Cerebellar nuclear complex (tissue), 1 donor: ENCODE measurements around the gene TSPEAR.
"Not testable (repeated sequence)": the region's sequence is repeated elsewhere in the genome, so short reads cannot be mapped to it uniquely, and the experiment has no call there.

ENCODE experiments used
- DNase-seq, 2 experiments: peaks; one replicate each; lab custom pipeline; 2025; lab: John Stamatoyannopoulos, UW

Gene TSPEAR

DNA sequence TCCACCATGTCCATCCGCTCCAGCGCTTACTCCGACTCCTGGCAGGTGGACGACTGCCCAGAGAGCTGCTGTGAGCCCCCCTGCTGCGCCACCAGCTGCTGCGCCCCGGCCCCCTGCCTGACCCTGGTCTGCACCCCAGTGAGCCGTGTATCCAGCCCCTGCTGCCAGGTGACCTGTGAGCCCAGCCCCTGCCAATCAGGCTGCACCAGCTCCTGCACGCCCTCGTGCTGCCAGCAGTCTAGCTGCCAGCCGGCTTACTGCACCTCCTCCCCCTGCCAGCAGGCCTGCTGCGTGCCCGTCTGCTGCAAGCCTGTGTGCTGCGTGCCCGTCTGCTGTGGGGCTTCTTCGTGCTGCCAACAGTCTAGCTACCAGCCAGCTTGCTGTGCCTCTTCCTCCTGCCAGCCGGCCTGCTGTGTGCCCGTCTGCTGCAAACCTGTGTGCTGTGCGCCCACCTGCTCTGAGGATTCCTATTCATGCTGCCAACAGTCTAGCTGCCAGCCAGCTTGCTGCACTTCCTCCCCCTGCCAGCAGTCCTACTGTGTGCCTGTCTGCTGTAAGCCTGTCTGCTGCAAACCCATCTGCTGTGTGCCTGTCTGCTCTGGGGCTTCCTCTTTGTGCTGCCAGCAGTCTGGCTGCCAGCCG lies 84.1 kb downstream of the TSPEAR start:
- DNase-seq, result not testable (repeated sequence)

DNA sequence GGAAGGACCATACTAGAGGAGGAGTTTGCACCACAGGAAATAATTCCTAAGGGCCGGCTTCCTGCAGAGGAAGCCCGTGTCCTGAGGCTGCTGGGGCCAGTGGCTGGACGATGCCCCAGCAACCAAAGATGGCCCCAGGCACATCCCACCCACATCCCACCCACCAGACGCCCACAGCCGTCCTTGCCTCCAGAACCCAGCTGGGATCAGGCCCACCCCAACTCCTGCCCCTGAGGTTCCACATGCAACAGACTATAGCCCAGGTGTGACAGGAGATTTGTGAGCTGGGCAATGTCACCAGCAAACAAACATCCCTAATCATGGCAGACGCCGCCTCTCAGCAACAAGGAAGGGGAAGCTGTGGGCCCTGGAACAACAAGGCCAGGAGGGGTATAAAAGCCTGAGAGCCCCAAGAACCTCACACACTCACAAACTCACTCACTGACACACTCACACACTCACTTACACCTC lies 84.7 kb downstream of the TSPEAR start, which contains the start of gene KRTAP10-9:
Gene KRTAP10-9, plus strand, starts transcription at position 421 of the 471 bp plus-strand sequence. CDS start 79 bp downstream, outside the sequence.
- DNase-seq, result no peak

GRCh38 chr21:44626262-44626661 lies 85.1 kb downstream of the TSPEAR start:
- DNase-seq, result no peak

DNA sequence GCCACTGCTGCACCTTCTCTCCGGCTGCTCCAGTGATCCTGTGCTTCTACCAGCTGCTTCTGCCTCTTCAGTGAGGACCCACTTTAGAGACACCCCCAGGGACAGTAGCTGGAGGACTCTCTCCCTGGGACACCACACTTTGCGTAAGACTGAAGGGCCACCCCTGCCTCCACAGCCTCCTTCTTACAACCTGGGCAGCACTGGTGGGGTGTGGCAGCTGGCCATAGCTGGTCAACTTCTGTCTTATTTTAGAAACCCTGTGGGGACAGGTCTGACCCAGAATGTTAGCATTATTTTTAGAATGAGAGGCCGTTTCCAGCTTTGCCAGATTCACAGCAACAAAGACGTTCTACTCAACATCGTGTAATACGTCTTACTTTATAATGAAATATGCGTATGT lies 85.6 kb downstream of the TSPEAR start:
- DNase-seq, result no peak

DNA sequence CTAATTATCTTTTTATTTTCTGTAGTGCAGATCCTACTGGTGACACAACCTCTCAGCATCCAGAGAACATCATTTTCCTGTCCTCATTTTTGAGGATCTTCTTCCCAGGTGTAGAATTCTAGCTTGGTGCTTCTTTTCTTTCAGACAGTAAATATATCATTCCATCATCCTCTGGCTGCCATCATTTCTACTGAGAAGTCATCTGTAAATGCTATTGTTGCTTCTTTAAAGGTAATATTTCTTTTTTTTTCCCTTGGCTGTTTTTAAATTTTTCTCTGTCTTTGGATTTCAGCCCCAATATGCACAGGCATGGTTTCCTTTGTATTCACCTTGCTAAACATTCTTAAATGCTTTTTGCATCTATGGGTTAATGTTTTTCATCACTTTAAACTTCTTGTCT lies 87.8 kb downstream of the TSPEAR start:
- DNase-seq, result no peak

GRCh38 chr21:44619886-44620285 lies 91.5 kb downstream of the TSPEAR start:
- no peak for DNase-seq

DNA sequence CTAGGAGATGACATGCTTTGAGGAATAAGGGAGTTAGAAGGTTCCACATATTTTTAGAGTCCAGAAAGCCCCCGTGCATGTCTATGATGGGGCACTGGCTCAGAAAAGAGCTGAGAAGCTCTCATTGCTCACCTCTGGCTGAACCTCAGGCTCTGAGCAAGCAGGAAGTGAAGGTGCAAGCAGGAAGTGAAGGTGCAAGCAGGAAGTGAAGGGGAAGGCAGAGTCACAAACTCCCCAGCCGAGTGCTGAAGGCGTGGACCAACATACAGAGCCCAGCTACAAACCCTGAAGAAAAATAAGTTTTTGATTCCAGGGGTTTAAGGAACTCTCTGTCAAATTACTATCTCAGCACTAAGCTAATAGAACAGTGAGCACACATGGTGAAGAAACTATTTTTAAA lies 92.5 kb downstream of the TSPEAR start:
- no peak for DNase-seq

DNA sequence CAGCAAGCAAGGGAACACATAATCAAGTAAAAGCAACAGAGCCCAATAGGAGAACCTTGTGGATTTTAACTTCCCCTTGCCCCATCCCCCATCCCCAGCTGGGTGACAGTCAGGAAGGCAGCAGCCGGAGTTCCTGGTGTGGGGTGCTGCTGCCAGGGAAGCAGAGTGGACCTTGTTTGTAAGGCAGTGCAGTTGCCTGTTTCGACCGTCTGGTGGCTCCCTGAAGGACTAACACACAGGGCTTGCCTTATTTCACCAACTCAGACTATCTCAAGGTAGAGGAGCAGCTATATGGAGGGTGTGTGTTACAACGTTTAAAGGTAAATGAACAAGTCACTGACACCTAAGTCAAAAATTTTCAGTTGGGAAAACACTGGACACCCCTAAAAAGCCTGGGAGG lies 92.9 kb downstream of the TSPEAR start:
- no peak for DNase-seq

DNA sequence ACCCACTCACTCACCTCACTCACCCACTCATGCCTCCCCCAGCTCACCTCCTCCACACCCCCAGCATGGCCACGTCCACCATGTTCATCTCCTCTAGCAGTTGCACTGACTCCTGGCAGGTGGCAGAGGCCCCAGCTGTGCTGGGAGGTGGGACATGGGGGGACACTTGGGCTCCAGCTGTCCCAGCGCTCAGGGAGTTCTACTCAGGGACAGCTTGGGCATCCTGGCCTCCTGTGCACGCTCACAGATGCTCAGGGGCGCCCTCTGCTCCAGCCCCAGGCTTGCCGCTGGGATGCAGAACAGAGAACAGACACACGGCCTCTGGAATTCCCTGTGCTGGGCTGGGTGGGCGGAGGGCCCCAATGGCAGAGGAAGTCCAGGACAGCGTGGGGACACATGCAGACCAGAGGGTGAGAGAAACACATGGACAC lies 94.3 kb downstream of the TSPEAR start:
- DNase-seq, result no peak

- DNase-seq, result no peak
Observed at GRCh38 chr21:44616591-44616926, 94.8 kb downstream of the TSPEAR start.

- no peak for DNase-seq
Observed at GRCh38 chr21:44615911-44616590, 95.3 kb downstream of the TSPEAR start.

- no peak for DNase-seq
Observed at GRCh38 chr21:44615466-44615865, 95.9 kb downstream of the TSPEAR start.

DNA sequence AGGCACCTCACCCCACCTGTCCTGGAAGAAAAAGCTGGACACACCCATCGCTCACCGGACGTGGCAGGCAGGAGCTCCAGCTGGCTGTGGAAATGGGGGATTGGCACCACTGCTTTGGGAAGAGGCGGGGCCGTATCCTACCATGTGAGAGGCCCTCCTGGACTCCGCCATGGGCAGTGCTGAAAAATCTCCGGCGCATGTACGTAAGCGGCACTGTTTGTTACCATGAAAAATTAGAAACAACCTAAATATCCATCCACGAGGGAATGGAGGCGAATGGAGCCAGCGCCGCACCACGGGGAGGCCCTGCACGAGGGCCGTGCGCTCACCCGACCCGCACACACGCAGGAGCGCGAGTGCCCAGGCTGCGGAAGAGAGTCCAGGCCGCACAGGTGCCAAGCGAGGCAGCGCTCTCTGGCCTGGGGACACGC lies 96.4 kb downstream of the TSPEAR start:
- DNase-seq, result no peak

- DNase-seq, result no peak
Observed at GRCh38 chr21:44614161-44614631, 97.2 kb downstream of the TSPEAR start.

DNA sequence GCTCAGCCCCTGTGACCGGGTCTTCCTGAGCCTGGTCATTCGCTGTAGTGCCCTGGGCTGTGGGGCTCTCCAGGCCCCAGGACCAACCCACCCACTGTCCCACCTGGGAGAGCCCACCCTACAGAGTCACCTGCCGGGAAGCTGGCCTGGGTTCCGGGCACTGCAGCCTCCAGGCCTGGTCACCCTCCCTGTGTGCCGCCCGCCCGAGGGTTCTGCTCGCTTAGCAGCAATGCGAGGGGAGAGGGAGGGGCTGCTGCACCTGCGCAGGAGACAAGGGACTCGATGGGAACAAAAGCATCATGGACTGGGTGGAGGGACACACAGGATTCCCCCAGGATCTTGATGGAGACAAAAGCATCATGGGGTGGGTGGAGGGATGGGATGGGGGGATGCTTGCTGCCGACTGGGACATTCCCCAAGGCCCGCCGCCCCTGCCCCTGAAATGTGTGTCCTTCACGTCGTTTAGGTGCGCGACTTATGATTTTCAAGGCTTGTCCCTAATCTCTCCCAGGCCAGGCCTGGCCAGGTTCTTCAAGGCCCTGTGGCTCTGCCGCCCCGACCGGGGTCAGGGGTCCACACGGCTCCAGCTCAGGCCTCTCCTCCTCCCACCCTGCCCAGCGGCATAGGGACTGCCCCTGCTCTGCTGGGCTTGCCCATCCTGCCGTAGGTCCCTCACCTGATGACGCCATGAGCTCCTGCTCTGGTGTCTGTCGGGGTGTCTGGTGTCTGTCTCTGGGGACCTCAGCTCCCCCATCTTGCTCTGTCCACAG lies 97.8 kb downstream of the TSPEAR start:
- DNase-seq, result no peak

GRCh38 chr21:44612669-44613229 lies 98.6 kb downstream of the TSPEAR start:
- no peak for DNase-seq

DNA sequence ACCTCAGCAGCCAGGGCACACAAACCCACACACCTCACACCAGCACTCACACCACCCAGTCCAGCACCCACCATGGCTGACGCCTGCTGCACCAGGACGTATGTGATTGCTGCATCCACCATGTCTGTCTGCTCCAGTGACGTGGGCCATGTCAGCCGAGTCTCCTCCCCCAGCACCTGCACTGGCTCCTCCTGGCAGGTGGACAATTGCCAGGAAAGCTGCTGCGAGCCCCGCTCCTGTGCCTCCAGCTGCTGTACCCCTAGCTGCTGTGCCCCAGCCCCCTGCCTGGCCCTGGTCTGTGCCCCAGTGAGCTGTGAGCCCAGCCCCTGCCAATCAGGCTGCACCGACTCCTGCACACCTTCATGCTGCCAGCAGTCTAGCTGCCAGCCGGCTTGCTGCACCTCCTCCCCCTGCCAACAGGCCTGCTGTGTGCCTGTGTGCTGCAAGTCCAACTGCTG lies 99.3 kb downstream of the TSPEAR start, which contains the start of gene KRTAP10-8:
Gene KRTAP10-8, plus strand, starts transcription at position 51 of the 458 bp plus-strand sequence. Its CDS starts 22 bp downstream, at position 73.
- no peak for DNase-seq

DNA sequence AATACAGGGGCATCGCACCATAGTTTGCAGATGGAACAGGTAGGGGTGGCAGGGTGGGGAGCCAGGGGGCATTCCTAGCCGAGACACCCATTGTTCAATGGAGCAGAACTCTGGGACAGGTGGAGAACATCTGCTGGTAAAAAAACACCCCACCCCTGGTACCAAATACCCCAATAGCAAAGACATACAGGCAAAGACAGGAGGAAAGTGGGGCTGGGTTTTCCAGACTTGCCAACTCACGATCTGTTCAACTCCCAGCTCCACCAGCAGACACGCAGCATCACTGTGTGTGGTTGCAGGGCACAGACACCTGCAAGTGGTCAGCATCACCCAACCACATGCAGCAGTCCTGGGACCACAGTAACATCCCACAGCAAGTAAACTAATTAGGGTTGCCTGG lies 99.8 kb downstream of the TSPEAR start:
- DNase-seq, result no peak

GRCh38 chr21:44610157-44610843 lies 101.1 kb downstream of the TSPEAR start:
- DNase-seq, result not testable (repeated sequence)

DNA sequence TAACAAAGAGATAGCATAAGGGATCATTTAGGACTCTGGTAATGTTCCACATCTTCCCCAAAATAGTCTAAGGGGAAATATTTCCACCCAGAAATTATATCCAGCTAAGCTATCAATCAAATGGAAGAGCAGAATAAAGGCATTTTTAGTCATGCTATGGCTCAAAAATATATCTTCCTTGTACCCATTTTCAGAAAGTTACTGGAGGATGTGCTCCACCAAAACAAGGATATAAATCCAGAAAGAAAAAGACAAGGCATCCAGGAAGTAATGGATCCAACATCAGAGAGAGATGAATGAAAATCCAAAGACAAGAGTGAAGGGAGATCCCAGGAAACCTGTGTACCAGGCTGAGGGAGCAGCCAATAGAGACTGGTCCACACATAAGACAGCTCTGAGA lies 102.2 kb downstream of the TSPEAR start:
- DNase-seq, result no peak

GRCh38 chr21:44606495-44606894 lies 104.9 kb downstream of the TSPEAR start:
- no peak for DNase-seq
